HCT116 (cell line): ENCODE measurements around the gene LSP1. TPM values are rescaled to one million over a fixed set of nuclear protein-coding genes. Genes with fewer than 3 reads are reported as not detected.

Experiments
- ATAC-seq: fragments of 200-7000 bp; cut with Tn5 transposase; 2 replicates; pipeline ENCODE4 v1.9.1; 2020; ENCODE audit warnings: mild to moderate bottlenecking, moderate library complexity
- BruUV-seq: library from RNA; stranded (reverse); fragments of 400-500 nt; replicated peaks from 2 replicates; lab custom pipeline; 2021; lab: Mats Ljungman, UMichigan
- CTCF ChIA-PET: fragments of 300-600 bp; sonication (Branson Sonifier 250); formaldehyde crosslinking; loops from one replicate; lab custom pipeline; 2021; ENCODE audit warnings: antibody characterized with exemption; lab: Charles Lee
- POLR2A ChIA-PET: fragments of 300-600, 350-600 bp; sonication (Branson Sonifier 250); formaldehyde crosslinking; loops from one replicate; lab custom pipeline; 2021; ENCODE audit warnings: antibody characterized with exemption; lab: Charles Lee
- RAD21 ChIA-PET, 2 experiments: fragments of 300-600 bp; sonication (Branson Sonifier 250); formaldehyde crosslinking; loops; one replicate each; lab custom pipeline; 2023; ENCODE audit warnings: low total read pairs in 2 of 2; ENCODE audit not compliant: uncharacterized antibody in 2 of 2, unreplicated experiment in 2 of 2, low non-redundant PET in 1 of 2; lab: Charles Lee
- DNase-seq: peaks from one replicate; pipeline ENCODE4 v3.0.0-alpha.2; 2010; ENCODE audit warnings: low read depth, low spot score
- H2AFZ ChIP-seq: fragments of 200-600 bp; shearing (Covaris generic), sonication (generic); 2 replicates; pipeline ENCODE4 v1.6.1; 2017; ENCODE audit warnings: low read depth, mixed run types, mixed read lengths, antibody characterized with exemption, low read length; ENCODE audit not compliant: poor library complexity, severe bottlenecking
- H3K27ac ChIP-seq: 2 replicates; pipeline ENCODE4 v1.5.1; 2012; ENCODE audit warnings: low read depth, low read length
- H3K27me3 ChIP-seq: fragments of 200-600 bp; sonication (generic); 2 replicates; pipeline ENCODE4 v1.6.1; 2016; ENCODE audit warnings: mixed run types, low read length, mixed read lengths; ENCODE audit not compliant: insufficient read depth
- H3K36me3 ChIP-seq, 2 experiments: fragments of 200-500 bp in 1 of 2; fragments of 200-600 bp in 1 of 2; sonication (Bioruptor generic) in 1 of 2; sonication (generic) in 1 of 2; 2 replicates each; pipeline versions ENCODE4 v1.5.1 to v1.6.1; 2014 to 2016; ENCODE audit warnings: low read length in 2 of 2, inconsistent platforms in 1 of 2, mixed read lengths in 1 of 2, mixed run types in 1 of 2; ENCODE audit not compliant: insufficient read depth in 2 of 2, control insufficient read depth in 1 of 2
- H3K4me1 ChIP-seq, 2 experiments: fragments of 200-600 bp in 1 of 2; sonication (generic) in 1 of 2; 2 replicates each; pipeline versions ENCODE4 v1.5.1 to v1.6.1; 2012 to 2017; ENCODE audit warnings: low read length in 2 of 2, inconsistent platforms in 1 of 2, mild to moderate bottlenecking in 1 of 2, mixed read lengths in 1 of 2, mixed run types in 1 of 2, moderate library complexity in 1 of 2; ENCODE audit not compliant: insufficient read depth in 2 of 2, control insufficient read depth in 1 of 2
- H3K4me2 ChIP-seq: fragments of 200-600 bp; sonication (generic); 2 replicates; pipeline ENCODE4 v1.6.1; 2017; ENCODE audit warnings: mixed run types, low read length, mixed read lengths
- H3K4me3 ChIP-seq, 2 experiments: fragments of 200-600 bp in 1 of 2; sonication (generic) in 1 of 2; replicated peaks in 1 of 2; 2 replicates each; pipeline ENCODE4 v1.5.1; 2011 to 2016; ENCODE audit warnings: low read length in 2 of 2, control low read depth in 1 of 2, low read depth in 1 of 2, mild to moderate bottlenecking in 1 of 2, mixed read lengths in 1 of 2, mixed run types in 1 of 2
- H3K79me2 ChIP-seq: fragments of 200-600 bp; sonication (generic); 2 replicates; pipeline ENCODE4 v1.6.1; 2017; ENCODE audit warnings: mild to moderate bottlenecking, mixed run types, low read length, moderate library complexity, mixed read lengths; ENCODE audit not compliant: insufficient read depth
- H3K9ac ChIP-seq: fragments of 200-600 bp; sonication (generic); 2 replicates; pipeline ENCODE4 v1.6.1; 2016; ENCODE audit warnings: low read length, mixed read lengths
- H3K9me2 ChIP-seq: fragments of 200-600 bp; sonication (generic), shearing (Covaris generic); 2 replicates; pipeline ENCODE4 v1.6.1; 2017; ENCODE audit warnings: mixed run types, mild to moderate bottlenecking, moderate library complexity; ENCODE audit not compliant: insufficient read depth
- H3K9me3 ChIP-seq, 2 experiments: fragments of 200-500 bp in 1 of 2; fragments of 200-600 bp in 1 of 2; sonication (Bioruptor generic) in 1 of 2; sonication (generic) in 1 of 2; 2 replicates each; pipeline ENCODE4 v1.6.1; 2014 to 2017; ENCODE audit warnings: low read length in 2 of 2, mixed read lengths in 2 of 2, inconsistent platforms in 1 of 2, low read depth in 1 of 2, mild to moderate bottlenecking in 1 of 2, mixed run types in 1 of 2, moderate library complexity in 1 of 2; ENCODE audit not compliant: control insufficient read depth in 1 of 2, insufficient read depth in 1 of 2
- H4K20me1 ChIP-seq: fragments of 200-600 bp; sonication (generic), shearing (Covaris generic); 2 replicates; pipeline ENCODE4 v1.6.1; 2017; ENCODE audit warnings: mixed run types, mild to moderate bottlenecking, moderate library complexity; ENCODE audit not compliant: insufficient read depth
- CBX3 ChIP-seq: IDR thresholded peaks from 2 replicates; pipeline ENCODE4 v1.6.1; 2012; ENCODE audit warnings: low read depth
- CEBPB ChIP-seq: IDR thresholded peaks from 2 replicates; pipeline ENCODE4 v1.6.1; 2012; ENCODE audit warnings: low read depth
- CTCF ChIP-seq, 3 experiments: fragments of 200-600 bp in 1 of 3; sonication (generic) in 1 of 3; IDR thresholded peaks in 2 of 3; conservative IDR thresholded peaks in 1 of 3; 2 replicates each; pipeline ENCODE4 v1.5.1; 2012 to 2017; ENCODE audit warnings: low read depth in 2 of 3, low read length in 2 of 3, antibody characterized with exemption in 1 of 3, borderline replicate concordance in 1 of 3, control low read depth in 1 of 3, mild to moderate bottlenecking in 1 of 3, mixed read lengths in 1 of 3, mixed run types in 1 of 3, moderate library complexity in 1 of 3; ENCODE audit not compliant: insufficient read depth in 1 of 3
- EGR1 ChIP-seq: IDR thresholded peaks from 2 replicates; pipeline ENCODE4 v1.6.1; 2012; ENCODE audit warnings: low read depth
- ELF1 ChIP-seq: IDR thresholded peaks from 2 replicates; pipeline ENCODE4 v1.6.1; 2012; ENCODE audit warnings: low read depth, borderline replicate concordance
- EZH2 ChIP-seq: fragments of 200-600 bp; sonication (generic); IDR thresholded peaks from 2 replicates; pipeline ENCODE4 v1.6.1; 2017; ENCODE audit warnings: antibody characterized with exemption, mixed run types
- FOSL1 ChIP-seq: IDR thresholded peaks from 2 replicates; pipeline ENCODE4 v1.6.1; 2012; ENCODE audit warnings: low read depth
- JUND ChIP-seq: IDR thresholded peaks from 2 replicates; pipeline ENCODE4 v1.6.1; 2012
- MAX ChIP-seq: IDR thresholded peaks from 2 replicates; pipeline ENCODE4 v1.6.1; 2012
- POLR2A ChIP-seq: IDR thresholded peaks from 2 replicates; pipeline ENCODE4 v1.7.0; 2011; ENCODE audit warnings: borderline replicate concordance; ENCODE audit not compliant: insufficient read depth, insufficient read length; ENCODE audit errors: extremely low read depth
- RAD21 ChIP-seq: IDR thresholded peaks from 2 replicates; pipeline ENCODE4 v1.6.1; 2012; ENCODE audit warnings: low read depth, mild to moderate bottlenecking
- REST ChIP-seq: IDR thresholded peaks from 2 replicates; pipeline ENCODE4 v1.6.1; 2012; ENCODE audit warnings: low read depth
- SIN3A ChIP-seq: IDR thresholded peaks from 2 replicates; pipeline ENCODE4 v1.6.1; 2012; ENCODE audit warnings: low read depth
- SP1 ChIP-seq: IDR thresholded peaks from 2 replicates; pipeline ENCODE4 v1.6.1; 2012; ENCODE audit warnings: low read depth
- SRF ChIP-seq: IDR thresholded peaks from 2 replicates; pipeline ENCODE4 v1.6.1; 2012; ENCODE audit warnings: low read depth
- TCF7L2 ChIP-seq: IDR thresholded peaks from 2 replicates; pipeline ENCODE4 v1.7.0; 2011; ENCODE audit warnings: borderline replicate concordance, inconsistent platforms; ENCODE audit not compliant: insufficient read depth, insufficient read length; ENCODE audit errors: extremely low read depth
- YY1 ChIP-seq: IDR thresholded peaks from 2 replicates; pipeline ENCODE4 v1.6.1; 2011; ENCODE audit warnings: low read length, low read depth, moderate library complexity, mild to moderate bottlenecking; ENCODE audit not compliant: insufficient replicate concordance; ENCODE audit errors: extremely low read depth
- ZBTB33 ChIP-seq: IDR thresholded peaks from 2 replicates; pipeline ENCODE4 v1.6.1; 2011; ENCODE audit warnings: mild to moderate bottlenecking, low read length, moderate library complexity; ENCODE audit not compliant: insufficient replicate concordance; ENCODE audit errors: extremely low read depth
- ZFX ChIP-seq: fragments of 450-650 bp; IDR thresholded peaks from 2 replicates; pipeline ENCODE4 v1.6.1; 2017
- intact Hi-C: fragments of 100-400 bp; cut with micrococcal nuclease; formaldehyde crosslinking; loops from 2 replicates; pipeline ENCODE4 v1.10.0; 2022
- total RNA-seq: library from RNA; stranded (reverse); gene quantifications from one replicate; pipeline ENCODE4 v1.2.1, GENCODE V29; 2021; ENCODE audit not compliant: unreplicated experiment

LSP1 gene
- total RNA-seq, 1 experiment from 2014 or later = 1.3 TPM

GRCh38 chr11:1858154-1858553 is 5.3 kb downstream of the LSP1 start:
- H3K4me2 ChIP-seq = no peak overlapping the region
- no peak for ATAC-seq
- no peak overlapping the region for H2AFZ ChIP-seq
- peaks cover 10% of the 10 kb centered on the region in 2 experiments for H3K4me1 ChIP-seq
- no peaks in the 10 kb centered on the region for H3K79me2 ChIP-seq
- no peak overlapping the region for H3K27ac ChIP-seq
- CTCF ChIA-PET = no interaction called here
- no TSS peak for BruUV-seq
- H3K9me2 ChIP-seq = no peaks in the 10 kb centered on the region
- TF ChIP-seq TCF7L2 (no peak), ZFX (no peak), SP1 (no peak), POLR2A (no peak), EZH2 (no peak), REST (no peak), CEBPB (no peak), MAX (no peak), SIN3A (no peak), JUND (no peak), ELF1 (no peak), SRF (no peak), CTCF (IDR thresholded peaks at IDR 0.05 in 2 of 3, conservative IDR thresholded peaks at IDR 0.05 in 1 of 3; ENCODE audit: borderline replicate concordance in 1 of 3, insufficient read depth in 1 of 3, low read depth in 2 of 3, low read length in 2 of 3) (no peak), FOSL1 (no peak), CBX3 (no peak), YY1 (no peak), EGR1 (no peak), ZBTB33 (no peak), RAD21 (no peak)
- TF ChIP-seq, all 23 proteins: peak for 0
- RAD21 ChIA-PET = no interaction called here
- DNase-seq = no peak
- Histone ChIP-seq H3K9ac (no peak overlapping the region), H3K4me3 (no peak overlapping the region), H3K27me3 (no peaks in the 10 kb centered on the region), H3K9me3 (no peaks in the 10 kb centered on the region), H3K36me3 (no peaks in the 10 kb centered on the region), H4K20me1 (no peaks in the 10 kb centered on the region)
- POLR2A ChIA-PET = no interaction called here
- intact Hi-C loops = no loop called here
